ENCODE data around the gene DCAF11. TPM values are rescaled to one million over a fixed set of nuclear protein-coding genes. Genes with fewer than 3 reads are reported as not detected.
A peak's percentile ranks its signal among the peaks of the same experiment; 100 is the strongest.

The DCAF11 gene
- total and polyA plus RNA-seq, 2 of the 13 experiments (the other 11 are each of a cell fraction or from before 2014, with no cell fraction given), result 150 to 257 TPM

- H3K9ac ChIP-seq (ENCODE audit: insufficient read depth, low read depth, low read length), result no peak overlapping the region
- no peaks in the 10 kb centered on the region for H3K9me3 ChIP-seq (ENCODE audit: low read length)
- H4K20me1 ChIP-seq (ENCODE audit: insufficient read depth, low read length), result no peaks in the 10 kb centered on the region
- DNase-seq (ENCODE audit: low spot score) (no peak), FAIRE-seq (no peak), ATAC-seq (no peak)
- TF ChIP-seq ZFP36L1 (CRISPR knock-in tag; IDR thresholded peaks at IDR 0.05), result no peak
- TF ChIP-seq ZNF790 (CRISPR knock-in tag; IDR thresholded peaks at IDR 0.05; ENCODE audit: borderline replicate concordance), result no peak
- no peak for TF ChIP-seq KDM4B (CRISPR knock-in tag; IDR thresholded peaks at IDR 0.05)
- no peak for TF ChIP-seq SMARCE1 (IDR thresholded peaks at IDR 0.05; ENCODE audit: borderline replicate concordance)
- no peak for TF ChIP-seq ZNF674 (CRISPR knock-in tag; IDR thresholded peaks at IDR 0.05; ENCODE audit: low read depth)
- TF ChIP-seq DR1 (CRISPR knock-in tag; IDR thresholded peaks at IDR 0.05), result no peak
- TF ChIP-seq ZNF451 (CRISPR knock-in tag; IDR thresholded peaks at IDR 0.05), result no peak
- TF ChIP-seq GFI1 (CRISPR knock-in tag; IDR thresholded peaks at IDR 0.05; ENCODE audit: borderline replicate concordance), result no peak
- TF ChIP-seq ZFYVE20 (CRISPR knock-in tag; IDR thresholded peaks at IDR 0.05; ENCODE audit: borderline replicate concordance, low read depth), result no peak
- peak; percentile 37; the same call in 1 of the 2 replicates for TF ChIP-seq CREB1 (IDR thresholded peaks at IDR 0.05)
- TF ChIP-seq CREB1 (CRISPR knock-in tag; IDR thresholded peaks at IDR 0.05), result no peak
- no peak for TF ChIP-seq SMAD3 (CRISPR knock-in tag; IDR thresholded peaks at IDR 0.05)
- peak; percentile 50 for TF ChIP-seq SP4 (CRISPR knock-in tag; IDR thresholded peaks at IDR 0.05)
- 0 out of 2 replicates have a peak, but pooled peaks have one; percentile 31 for TF ChIP-seq ZNF143 (CRISPR knock-in tag; IDR thresholded peaks at IDR 0.05)
- TF ChIP-seq ZNF362 (CRISPR knock-in tag; IDR thresholded peaks at IDR 0.05; ENCODE audit: borderline replicate concordance), result no peak
- TF ChIP-seq SP5 (CRISPR knock-in tag; IDR thresholded peaks at IDR 0.05; ENCODE audit: borderline replicate concordance, low read depth), result no peak
- in situ Hi-C loops (cut with HindIII; ENCODE audit: extremely low pct_ligation_motif_present, low pct_unique_long_range_greater_than_20kb) (no loop called here), intact Hi-C loops (cut with micrococcal nuclease; ENCODE audit: unreplicated experiment) (no loop called here)
- no peak overlapping the region for H3K4me2 ChIP-seq (ENCODE audit: low read depth, low read length)
- no peak overlapping the region for H3K4me3 ChIP-seq (replicated peaks in 1 of 3; ENCODE audit: insufficient read depth in 1 of 3, low read depth in 2 of 3, low read length in 3 of 3)
- no TSS peak for BruUV-seq (replicated peaks)
- WGBS (ENCODE audit: low lambda C conversion rate), result 54% methylated on average over 10 of the region's 10 CpGs
- H2AFZ ChIP-seq (ENCODE audit: low read length), result no peak overlapping the region
- no peak overlapping the region for H3K27ac ChIP-seq (ENCODE audit: extremely low read length, insufficient read depth, low read length)
- no peaks in the 10 kb centered on the region for H3K79me2 ChIP-seq (ENCODE audit: insufficient read depth, low read length)
- H3K36me3 ChIP-seq (replicated peaks in 1 of 2; ENCODE audit: control insufficient read depth in 1 of 2, insufficient read depth in 2 of 2, low read length in 2 of 2), result no peaks in the 10 kb centered on the region
- H3K4me1 ChIP-seq (ENCODE audit: insufficient read depth, low read length), result peaks cover 49% of the 10 kb centered on the region
- CTCF ChIA-PET (ENCODE audit: low intra/inter-chr PET ratio, low total read pairs), result no interaction called here
- H3K27me3 ChIP-seq (ENCODE audit: control insufficient read depth in 1 of 2, insufficient read depth in 2 of 2, low read length in 2 of 2), result peaks cover 16 to 59% of the 10 kb centered on the region in 2 experiments; a peak in 4 of 5 replicates
- POLR2A ChIA-PET, result interaction anchor here (0.8 to 8.3 kb wide), 6 partner anchors 8 to 44 kb away, joined by 3 to 68 read pairs (median 3); partner anchors contain the start of genes DCAF11, NRL and PCK2
Observed at GRCh38 chr14:24070285-24071143, 44.1 kb upstream of the DCAF11 start.
